Measurements from ENCODE around the gene USP3.

- TF ChIP-seq CTCF (conservative IDR thresholded peaks at IDR 0.05; ENCODE audit: low read length) (no peak), EZH2phosphoT487 (IDR thresholded peaks at IDR 0.05; ENCODE audit: borderline replicate concordance, low read depth, low read length) (no peak)
Measured at GRCh38 chr15:63506537-63507035, 2.2 kb downstream of the USP3 start.
